Epithelial cell of esophagus (primary cell): Measurements from ENCODE around the gene DCTN4.

Experiments used
- DNase-seq: peaks from one replicate; pipeline ENCODE4 v3.0.0; 2010; ENCODE audit warnings: low read depth
- H3K4me3 ChIP-seq: 2 replicates; pipeline ENCODE4 v1.5.1; 2011; ENCODE audit warnings: mild to moderate bottlenecking, low read length, control low read depth
- TF ChIP-seq, protein P1 (sequence below): IDR thresholded peaks from 2 replicates; pipeline ENCODE4 v1.5.1; 2011; ENCODE audit warnings: low read depth, mild to moderate bottlenecking, low read length, control low read depth, inconsistent platforms; ENCODE audit not compliant: insufficient read depth; ENCODE audit errors: missing control alignments

The DCTN4 gene

DNA sequence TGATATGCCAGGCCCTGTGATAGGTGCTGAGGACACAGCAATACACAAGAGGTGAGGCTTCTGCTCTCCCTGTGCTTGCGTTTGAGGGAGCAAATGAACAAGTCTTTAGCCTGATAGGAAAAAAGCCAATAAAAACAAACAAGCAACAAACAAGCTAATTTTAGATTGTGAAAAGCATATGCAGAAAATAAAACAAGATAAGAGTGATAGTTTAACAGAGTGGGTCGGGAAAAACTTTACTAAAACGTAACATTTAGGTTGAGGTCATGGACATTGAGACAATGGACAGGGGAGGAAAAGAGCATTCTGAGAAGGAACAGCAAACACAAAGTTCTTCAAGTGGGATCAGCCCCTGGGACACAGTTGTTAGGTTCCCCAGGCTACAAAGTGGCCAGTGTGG is 24.0 kb upstream of the DCTN4 start:
- TF ChIP-seq, protein P1, sequence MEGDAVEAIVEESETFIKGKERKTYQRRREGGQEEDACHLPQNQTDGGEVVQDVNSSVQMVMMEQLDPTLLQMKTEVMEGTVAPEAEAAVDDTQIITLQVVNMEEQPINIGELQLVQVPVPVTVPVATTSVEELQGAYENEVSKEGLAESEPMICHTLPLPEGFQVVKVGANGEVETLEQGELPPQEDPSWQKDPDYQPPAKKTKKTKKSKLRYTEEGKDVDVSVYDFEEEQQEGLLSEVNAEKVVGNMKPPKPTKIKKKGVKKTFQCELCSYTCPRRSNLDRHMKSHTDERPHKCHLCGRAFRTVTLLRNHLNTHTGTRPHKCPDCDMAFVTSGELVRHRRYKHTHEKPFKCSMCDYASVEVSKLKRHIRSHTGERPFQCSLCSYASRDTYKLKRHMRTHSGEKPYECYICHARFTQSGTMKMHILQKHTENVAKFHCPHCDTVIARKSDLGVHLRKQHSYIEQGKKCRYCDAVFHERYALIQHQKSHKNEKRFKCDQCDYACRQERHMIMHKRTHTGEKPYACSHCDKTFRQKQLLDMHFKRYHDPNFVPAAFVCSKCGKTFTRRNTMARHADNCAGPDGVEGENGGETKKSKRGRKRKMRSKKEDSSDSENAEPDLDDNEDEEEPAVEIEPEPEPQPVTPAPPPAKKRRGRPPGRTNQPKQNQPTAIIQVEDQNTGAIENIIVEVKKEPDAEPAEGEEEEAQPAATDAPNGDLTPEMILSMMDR, result no peak
- no peak for DNase-seq
- H3K4me3 ChIP-seq, result no peak overlapping the region

GRCh38 chr5:150781706-150782614 is 23.1 kb upstream of the DCTN4 start:
- no peak overlapping the region for H3K4me3 ChIP-seq
- TF ChIP-seq, protein P1, result no peak
- peak; percentile 69 for DNase-seq

DNA sequence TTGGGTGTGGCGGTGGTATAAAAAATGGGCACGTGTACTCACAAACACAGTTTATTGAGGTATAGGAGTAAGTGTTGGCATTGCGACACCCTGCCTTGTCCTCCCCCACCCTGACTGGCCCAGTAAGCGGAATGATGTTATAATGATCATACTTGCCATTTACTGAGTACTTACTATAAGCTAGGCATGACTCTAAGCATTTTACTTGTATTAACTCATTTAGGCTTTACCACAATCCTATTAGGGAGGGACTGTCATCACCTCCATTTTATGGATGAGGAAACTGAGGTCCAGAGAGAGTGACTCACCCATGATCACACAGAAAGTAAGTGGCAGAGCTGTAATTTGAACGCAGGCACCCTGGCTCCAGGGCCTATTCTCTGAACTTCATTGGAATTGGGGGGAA is 22.0 kb upstream of the DCTN4 start:
- H3K4me3 ChIP-seq, result no peak overlapping the region
- TF ChIP-seq, protein P1, result no peak
- DNase-seq, result peak; percentile 90

DNA sequence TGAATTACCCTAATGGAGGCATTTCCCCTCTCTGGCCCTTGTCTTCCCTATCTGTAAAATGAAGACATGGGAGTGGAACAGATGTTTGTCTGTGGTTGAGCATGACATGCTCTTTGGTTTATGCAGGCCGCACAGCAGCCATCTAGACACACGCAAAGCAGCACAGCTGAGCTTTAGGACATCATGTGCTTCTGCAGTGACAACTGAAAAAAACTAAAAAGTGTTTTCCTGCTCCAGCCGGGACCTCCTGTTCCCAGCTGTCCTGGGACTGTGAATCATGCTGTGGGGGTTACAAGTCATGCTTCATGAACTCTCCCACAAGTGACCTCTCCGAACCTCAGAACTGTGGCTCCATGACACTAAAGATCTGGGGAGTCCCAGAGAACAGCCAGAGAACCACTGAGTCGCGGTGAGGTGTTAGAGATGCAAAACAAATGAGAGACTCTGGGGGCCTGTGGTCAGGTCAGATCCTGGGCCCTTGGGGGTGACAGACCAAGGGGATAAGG is 21.4 kb upstream of the DCTN4 start:
- DNase-seq, result no peak
- H3K4me3 ChIP-seq, result no peak overlapping the region
- TF ChIP-seq, protein P1, result no peak

- DNase-seq, result peak; percentile 43
- TF ChIP-seq, protein P1, result no peak
- H3K4me3 ChIP-seq, result peak overlapping the region; percentile 74
Observed at GRCh38 chr5:150779397-150780186, 20.8 kb upstream of the DCTN4 start.

GRCh38 chr5:150778517-150779396 is 19.9 kb upstream of the DCTN4 start, which contains the start of gene SMIM3:
SMIM3 (plus strand) TSS chr5:150778757; CDS start chr5:150795441, 16,684 bp downstream.
- H3K4me3 ChIP-seq, result peak within 1 kb of the TSS; percentile 74
- TF ChIP-seq, protein P1, result peak; percentile 35
- DNase-seq, result peak; percentile 71
